GM12801 (cell line): ENCODE measurements around the gene COPA.

Experiments
- TF ChIP-seq, protein P1 (sequence below): IDR thresholded peaks from one replicate; pipeline ENCODE4 v1.5.1; 2011; ENCODE audit warnings: control low read depth; ENCODE audit not compliant: insufficient read length; ENCODE audit errors: extremely low read depth

Gene COPA

GRCh38 chr1:160245434-160245833 is 97.6 kb downstream of the COPA start:
- TF ChIP-seq, protein P1, sequence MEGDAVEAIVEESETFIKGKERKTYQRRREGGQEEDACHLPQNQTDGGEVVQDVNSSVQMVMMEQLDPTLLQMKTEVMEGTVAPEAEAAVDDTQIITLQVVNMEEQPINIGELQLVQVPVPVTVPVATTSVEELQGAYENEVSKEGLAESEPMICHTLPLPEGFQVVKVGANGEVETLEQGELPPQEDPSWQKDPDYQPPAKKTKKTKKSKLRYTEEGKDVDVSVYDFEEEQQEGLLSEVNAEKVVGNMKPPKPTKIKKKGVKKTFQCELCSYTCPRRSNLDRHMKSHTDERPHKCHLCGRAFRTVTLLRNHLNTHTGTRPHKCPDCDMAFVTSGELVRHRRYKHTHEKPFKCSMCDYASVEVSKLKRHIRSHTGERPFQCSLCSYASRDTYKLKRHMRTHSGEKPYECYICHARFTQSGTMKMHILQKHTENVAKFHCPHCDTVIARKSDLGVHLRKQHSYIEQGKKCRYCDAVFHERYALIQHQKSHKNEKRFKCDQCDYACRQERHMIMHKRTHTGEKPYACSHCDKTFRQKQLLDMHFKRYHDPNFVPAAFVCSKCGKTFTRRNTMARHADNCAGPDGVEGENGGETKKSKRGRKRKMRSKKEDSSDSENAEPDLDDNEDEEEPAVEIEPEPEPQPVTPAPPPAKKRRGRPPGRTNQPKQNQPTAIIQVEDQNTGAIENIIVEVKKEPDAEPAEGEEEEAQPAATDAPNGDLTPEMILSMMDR: no peak

DNA sequence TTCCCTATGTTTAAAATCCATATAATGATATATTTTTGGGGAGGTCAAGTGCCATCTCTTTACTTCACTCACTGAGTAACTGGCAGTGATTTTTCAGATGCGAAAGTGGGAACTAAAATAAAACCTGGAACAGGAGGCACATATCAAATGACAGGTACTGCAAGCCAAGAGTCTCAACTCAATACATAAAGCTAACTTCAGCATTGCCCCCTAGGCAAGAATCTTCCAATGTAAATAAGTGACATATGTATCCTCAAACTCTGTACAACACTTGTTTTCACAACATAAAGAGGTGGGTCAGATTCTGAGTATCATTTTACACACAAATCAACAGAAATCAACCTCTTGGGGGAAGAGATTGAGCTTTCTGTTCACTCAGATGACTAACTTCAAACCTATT is 98.8 kb downstream of the COPA start:
- TF ChIP-seq, protein P1: no peak

- TF ChIP-seq, protein P1: no peak
Observed at GRCh38 chr1:160243767-160244166, 99.3 kb downstream of the COPA start.

GRCh38 chr1:160239582-160240299 is 103.3 kb downstream of the COPA start:
- TF ChIP-seq, protein P1: no peak
